Calu3 (cell line): ENCODE data around the gene WNT9B. TPM values are rescaled to one million over a fixed set of nuclear protein-coding genes. Genes with fewer than 3 reads are reported as not detected.

Experiments
- BruUV-seq: library from RNA; stranded (reverse); fragments of 400-500 nt; replicated peaks from 2 replicates; lab custom pipeline; 2021; lab: Mats Ljungman, UMichigan
- CTCF ChIA-PET: fragments of 300-600 bp; sonication (Branson Sonifier 250); formaldehyde crosslinking; loops from one replicate; lab custom pipeline; 2022; ENCODE audit warnings: antibody characterized with exemption; lab: Charles Lee
- DNase-seq: peaks from one replicate; pipeline ENCODE4 v3.0.0; 2022
- H3K27ac Mint-ChIP-seq: one replicate; pipeline ENCODE4 v1.8.0; 2022; ENCODE audit warnings: mixed read lengths; ENCODE audit not compliant: unreplicated experiment
- H3K27me3 Mint-ChIP-seq: one replicate; pipeline ENCODE4 v1.8.0; 2022; ENCODE audit warnings: mixed read lengths; ENCODE audit not compliant: unreplicated experiment
- H3K36me3 Mint-ChIP-seq: one replicate; pipeline ENCODE4 v1.8.0; 2022; ENCODE audit warnings: mild to moderate bottlenecking, moderate library complexity, mixed read lengths; ENCODE audit not compliant: insufficient read depth, unreplicated experiment
- H3K4me1 Mint-ChIP-seq: one replicate; pipeline ENCODE4 v1.8.0; 2022; ENCODE audit warnings: mild to moderate bottlenecking, low read depth, mixed read lengths; ENCODE audit not compliant: unreplicated experiment
- H3K4me3 Mint-ChIP-seq: one replicate; pipeline ENCODE4 v1.8.0; 2022; ENCODE audit warnings: mild to moderate bottlenecking, low read depth, moderate library complexity, mixed read lengths; ENCODE audit not compliant: unreplicated experiment
- H3K9me3 Mint-ChIP-seq: one replicate; pipeline ENCODE4 v1.8.0; 2022; ENCODE audit warnings: low read depth, mixed read lengths; ENCODE audit not compliant: unreplicated experiment
- CTCF ChIP-seq: fragments of 200-600 bp; IDR thresholded peaks from one replicate; pipeline ENCODE4 v1.8.0; 2022; ENCODE audit warnings: antibody characterized with exemption; ENCODE audit not compliant: unreplicated experiment
- intact Hi-C: fragments of 100-400 bp; cut with micrococcal nuclease; formaldehyde crosslinking; loops from one replicate; pipeline ENCODE4 v1.10.0; 2022; ENCODE audit not compliant: unreplicated experiment
- total RNA-seq: library from RNA; stranded (reverse); gene quantifications from 2 replicates; pipeline ENCODE4 v1.2.3, GENCODE V29; 2022

The WNT9B gene
- total RNA-seq, 1 experiment from 2014 or later, result not detected

GRCh38 chr17:46872421-46872820 lies 21.0 kb downstream of the WNT9B start:
- Mint-ChIP-seq H3K36me3 (peaks cover 5% of the 10 kb centered on the region), H3K4me3 (no peak overlapping the region), H3K9me3 (no peaks in the 10 kb centered on the region), H3K27ac (no peak overlapping the region), H3K27me3 (peaks cover 56% of the 10 kb centered on the region), H3K4me1 (no peaks in the 10 kb centered on the region)
- intact Hi-C loops, result no loop called here
- CTCF ChIA-PET, result no interaction called here
- DNase-seq, result no peak
- no TSS peak for BruUV-seq
- TF ChIP-seq CTCF, result no peak

- Mint-ChIP-seq H3K27me3 (peaks cover 60% of the 10 kb centered on the region), H3K9me3 (no peaks in the 10 kb centered on the region), H3K27ac (no peak overlapping the region), H3K36me3 (peaks cover 5% of the 10 kb centered on the region), H3K4me1 (no peaks in the 10 kb centered on the region), H3K4me3 (no peak overlapping the region)
- BruUV-seq, result no TSS peak
- CTCF ChIA-PET, result no interaction called here
- no peak for TF ChIP-seq CTCF
- DNase-seq, result no peak
- intact Hi-C loops, result no loop called here
These were observed 22.7 kb downstream of the WNT9B start for GRCh38 chr17:46873941-46874645.

GRCh38 chr17:46874906-46875305 lies 23.5 kb downstream of the WNT9B start:
- CTCF ChIA-PET, result no interaction called here
- no TSS peak for BruUV-seq

GRCh38 chr17:46875849-46876352 lies 24.5 kb downstream of the WNT9B start:
- H3K9me3 Mint-ChIP-seq, result no peaks in the 10 kb centered on the region
- DNase-seq, result no peak
- no peak overlapping the region for H3K4me3 Mint-ChIP-seq
- H3K27ac Mint-ChIP-seq, result no peak overlapping the region
- H3K4me1 Mint-ChIP-seq, result no peaks in the 10 kb centered on the region
- TF ChIP-seq CTCF, result no peak
- H3K36me3 Mint-ChIP-seq, result peaks cover 5% of the 10 kb centered on the region
- CTCF ChIA-PET, result interaction anchor here (1.4 to 1.8 kb wide), 3 partner anchors 10 to 40 kb away, joined by 5 to 7 read pairs (median 7); no protein-coding TSS in a partner anchor
- intact Hi-C loops, result no loop called here
- H3K27me3 Mint-ChIP-seq, result peaks cover 65% of the 10 kb centered on the region
- no TSS peak for BruUV-seq

More at GRCh38 chr17:46874906-46875305, 23.5 kb downstream of the WNT9B start:
- TF ChIP-seq CTCF, result no peak
- Mint-ChIP-seq H3K27me3 (peaks cover 65% of the 10 kb centered on the region), H3K9me3 (no peaks in the 10 kb centered on the region), H3K36me3 (peaks cover 5% of the 10 kb centered on the region), H3K27ac (no peak overlapping the region), H3K4me3 (no peak overlapping the region), H3K4me1 (no peaks in the 10 kb centered on the region)
- no peak for DNase-seq
- intact Hi-C loops, result no loop called here
